Activated CD8-positive, alpha-beta memory T cell treated with anti-CD3 and anti-CD28 coated beads, Interleukin-2, amount 10 ng/mL, durations not matched to agents 7 days and 5 days (primary cell): ENCODE data around the gene EXOG. TPM values are rescaled to one million over a fixed set of nuclear protein-coding genes. Genes with fewer than 3 reads are reported as not detected.

ENCODE experiments used
- ATAC-seq: fragments of 150-1000 bp; cut with Tn5 transposase; one replicate; pipeline ENCODE4 v1.10.0; 2021; ENCODE audit warnings: moderate library complexity
- CTCF ChIA-PET: fragments of 350-600 bp; sonication (Branson Sonifier 250); formaldehyde crosslinking; loops from one replicate; lab custom pipeline; 2021; ENCODE audit warnings: antibody characterized with exemption; lab: Charles Lee
- DNase-seq: peaks from one replicate; pipeline ENCODE4 v3.0.0-alpha.2; 2020
- H3K27ac Mint-ChIP-seq: one replicate; pipeline ENCODE4 v1.8.0; 2021; ENCODE audit warnings: mild to moderate bottlenecking, mixed read lengths
- H3K27me3 Mint-ChIP-seq: one replicate; pipeline ENCODE4 v1.8.0; 2021; ENCODE audit warnings: mixed read lengths
- H3K36me3 Mint-ChIP-seq: one replicate; pipeline ENCODE4 v1.8.0; 2021; ENCODE audit warnings: mild to moderate bottlenecking, mixed read lengths
- H3K4me1 Mint-ChIP-seq: one replicate; pipeline ENCODE4 v1.8.0; 2021; ENCODE audit warnings: mixed read lengths
- H3K4me3 Mint-ChIP-seq: one replicate; pipeline ENCODE4 v1.8.0; 2021; ENCODE audit warnings: mild to moderate bottlenecking, moderate library complexity, mixed read lengths
- H3K9me3 Mint-ChIP-seq: one replicate; pipeline ENCODE4 v1.8.0; 2022; ENCODE audit warnings: low read depth, mixed read lengths
- total RNA-seq, 2 experiments: library from RNA; stranded (reverse); gene quantifications; one replicate each; pipeline ENCODE4 v1.2.3, GENCODE V29; 2021

Gene EXOG
- total RNA-seq, 2 experiments from 2014 or later = 19.7 to 23.8 TPM

- Mint-ChIP-seq H3K4me1 (no peaks in the 10 kb centered on the region), H3K4me3 (no peak overlapping the region), H3K27ac (no peak overlapping the region), H3K9me3 (no peaks in the 10 kb centered on the region), H3K27me3 (no peaks in the 10 kb centered on the region), H3K36me3 (peaks cover 3% of the 10 kb centered on the region)
- DNase-seq = peak; percentile 37
- no peak for ATAC-seq
- CTCF ChIA-PET = interaction anchor here (3.9 to 5.2 kb wide), 2 partner anchors 17 to 131 kb away, joined by 20 to 78 read pairs; partner anchors contain the start of genes EXOG and XYLB
These were observed 18.2 kb upstream of the EXOG start for GRCh38 chr3:38477839-38478450.

- ATAC-seq (no peak), DNase-seq (peak; percentile 36)
- H3K27me3 Mint-ChIP-seq = no peaks in the 10 kb centered on the region
- H3K4me1 Mint-ChIP-seq = no peaks in the 10 kb centered on the region
- H3K36me3 Mint-ChIP-seq = peaks cover 6% of the 10 kb centered on the region
- no peak overlapping the region for H3K27ac Mint-ChIP-seq
- CTCF ChIA-PET = interaction anchor here (1.4 to 5.2 kb wide), 4 partner anchors 16 to 611 kb away, joined by 3 to 78 read pairs (median 17); partner anchors contain the start of genes EXOG and XYLB
- no peak overlapping the region for H3K4me3 Mint-ChIP-seq
- H3K9me3 Mint-ChIP-seq = no peaks in the 10 kb centered on the region
These were observed 17.2 kb upstream of the EXOG start for GRCh38 chr3:38478901-38479300.

- ATAC-seq (peak; percentile 75), DNase-seq (peak; percentile 60)
- H3K4me3 Mint-ChIP-seq = no peak overlapping the region
- H3K27ac Mint-ChIP-seq = no peak overlapping the region
- no peaks in the 10 kb centered on the region for H3K4me1 Mint-ChIP-seq
- peaks cover 6% of the 10 kb centered on the region for H3K36me3 Mint-ChIP-seq
- no peaks in the 10 kb centered on the region for H3K9me3 Mint-ChIP-seq
- no peaks in the 10 kb centered on the region for H3K27me3 Mint-ChIP-seq
- CTCF ChIA-PET = interaction anchor here (0.9 to 5.2 kb wide), 19 partner anchors 9 to 611 kb away, joined by 3 to 78 read pairs (median 4); partner anchors contain the start of genes ACVR2B, EXOG and XYLB
These were observed 16.6 kb upstream of the EXOG start for GRCh38 chr3:38479431-38480092.

- no peak for DNase-seq
- no peaks in the 10 kb centered on the region for H3K9me3 Mint-ChIP-seq
- no peaks in the 10 kb centered on the region for H3K27me3 Mint-ChIP-seq
- H3K36me3 Mint-ChIP-seq = peaks cover 6% of the 10 kb centered on the region
- no peak overlapping the region for H3K4me3 Mint-ChIP-seq
- CTCF ChIA-PET = interaction anchor here (0.7 to 5.2 kb wide), 24 partner anchors 9 to 612 kb away, joined by 3 to 78 read pairs (median 3); partner anchors contain the start of genes ACVR2B, EXOG and XYLB
- no peaks in the 10 kb centered on the region for H3K4me1 Mint-ChIP-seq
- H3K27ac Mint-ChIP-seq = no peak overlapping the region
- ATAC-seq = no peak
These were observed 16.1 kb upstream of the EXOG start for GRCh38 chr3:38480093-38480445.

- ATAC-seq (no peak), DNase-seq (peak; percentile 26)
- CTCF ChIA-PET = interaction anchor here (0.7 to 5.2 kb wide), 14 partner anchors 8 to 364 kb away, joined by 3 to 78 read pairs (median 6); partner anchors contain the start of genes ACVR2B, EXOG and XYLB
- Mint-ChIP-seq H3K27ac (no peak overlapping the region), H3K36me3 (peaks cover 6% of the 10 kb centered on the region), H3K4me1 (no peaks in the 10 kb centered on the region), H3K9me3 (no peaks in the 10 kb centered on the region), H3K27me3 (no peaks in the 10 kb centered on the region), H3K4me3 (no peak overlapping the region)
These were observed 15.2 kb upstream of the EXOG start for GRCh38 chr3:38480930-38481329.

- H3K4me3 Mint-ChIP-seq = no peak overlapping the region
- peak; percentile 28 for DNase-seq
- H3K4me1 Mint-ChIP-seq = peaks cover 8% of the 10 kb centered on the region
- no peaks in the 10 kb centered on the region for H3K9me3 Mint-ChIP-seq
- H3K36me3 Mint-ChIP-seq = peaks cover 6% of the 10 kb centered on the region
- no peak overlapping the region for H3K27ac Mint-ChIP-seq
- CTCF ChIA-PET = interaction anchor here (1.0 to 5.2 kb wide), 3 partner anchors 9 to 136 kb away, joined by 3 to 78 read pairs (median 4); partner anchors contain the start of gene XYLB
- no peaks in the 10 kb centered on the region for H3K27me3 Mint-ChIP-seq
- no peak for ATAC-seq
These were observed 13.2 kb upstream of the EXOG start for GRCh38 chr3:38482951-38483350.

- Mint-ChIP-seq H3K9me3 (no peaks in the 10 kb centered on the region), H3K4me3 (no peak overlapping the region), H3K27ac (no peak overlapping the region), H3K4me1 (peaks cover 8% of the 10 kb centered on the region), H3K27me3 (no peaks in the 10 kb centered on the region), H3K36me3 (peaks cover 3% of the 10 kb centered on the region)
- DNase-seq = no peak
- CTCF ChIA-PET = interaction anchor here (0.8 kb wide), 1 partner anchor 9 kb away, joined by 3 read pairs; the partner anchor contains the start of gene EXOG
- ATAC-seq = no peak
These were observed 8.8 kb upstream of the EXOG start for GRCh38 chr3:38487323-38487722.

GRCh38 chr3:38488949-38489348 lies 7.2 kb upstream of the EXOG start:
- no peak overlapping the region for H3K27ac Mint-ChIP-seq
- H3K36me3 Mint-ChIP-seq = no peaks in the 10 kb centered on the region
- no peaks in the 10 kb centered on the region for H3K27me3 Mint-ChIP-seq
- no peak overlapping the region for H3K4me3 Mint-ChIP-seq
- DNase-seq (no peak), ATAC-seq (no peak)
- H3K9me3 Mint-ChIP-seq = no peaks in the 10 kb centered on the region
- CTCF ChIA-PET = interaction anchor here (1.0 to 1.6 kb wide), 2 partner anchors 9 to 371 kb away, joined by 4 to 6 read pairs; no protein-coding TSS in a partner anchor
- H3K4me1 Mint-ChIP-seq = peaks cover 8% of the 10 kb centered on the region

- H3K9me3 Mint-ChIP-seq = no peaks in the 10 kb centered on the region
- H3K4me1 Mint-ChIP-seq = peaks cover 8% of the 10 kb centered on the region
- H3K27me3 Mint-ChIP-seq = no peaks in the 10 kb centered on the region
- H3K36me3 Mint-ChIP-seq = no peaks in the 10 kb centered on the region
- ATAC-seq (no peak), DNase-seq (no peak)
- H3K27ac Mint-ChIP-seq = no peak overlapping the region
- no peak overlapping the region for H3K4me3 Mint-ChIP-seq
- CTCF ChIA-PET = interaction anchor here (0.7 to 1.6 kb wide), 3 partner anchors 9 to 371 kb away, joined by 3 to 5 read pairs (median 4); partner anchors contain the start of gene XYLB
These were observed 6.4 kb upstream of the EXOG start for GRCh38 chr3:38489766-38490165.

GRCh38 chr3:38490281-38491030 lies 5.7 kb upstream of the EXOG start:
- CTCF ChIA-PET = interaction anchor here (0.7 to 1.6 kb wide), 4 partner anchors 10 to 372 kb away, joined by 3 to 5 read pairs (median 4); partner anchors contain the start of gene XYLB
- no peak overlapping the region for H3K27ac Mint-ChIP-seq
- H3K9me3 Mint-ChIP-seq = no peaks in the 10 kb centered on the region

GRCh38 chr3:38491215-38491614 lies 4.9 kb upstream of the EXOG start:
- no peaks in the 10 kb centered on the region for H3K36me3 Mint-ChIP-seq
- no peaks in the 10 kb centered on the region for H3K27me3 Mint-ChIP-seq
- H3K27ac Mint-ChIP-seq = no peak overlapping the region
- ATAC-seq (no peak), DNase-seq (no peak)
- CTCF ChIA-PET = interaction anchor here (0.8 to 1.6 kb wide), 2 partner anchors 10 to 17 kb away, joined by 3 to 5 read pairs; no protein-coding TSS in a partner anchor
- peaks cover 12% of the 10 kb centered on the region for H3K4me1 Mint-ChIP-seq
- no peak overlapping the region for H3K4me3 Mint-ChIP-seq
- no peaks in the 10 kb centered on the region for H3K9me3 Mint-ChIP-seq

More at GRCh38 chr3:38490281-38491030, 5.7 kb upstream of the EXOG start:
- ATAC-seq (no peak), DNase-seq (no peak)
- H3K4me1 Mint-ChIP-seq = peaks cover 8% of the 10 kb centered on the region
- H3K36me3 Mint-ChIP-seq = no peaks in the 10 kb centered on the region
- no peaks in the 10 kb centered on the region for H3K27me3 Mint-ChIP-seq
- H3K4me3 Mint-ChIP-seq = no peak overlapping the region

GRCh38 chr3:38493031-38493430 lies 3.1 kb upstream of the EXOG start:
- no peak overlapping the region for H3K27ac Mint-ChIP-seq

More at GRCh38 chr3:38493031-38493430, 3.1 kb upstream of the EXOG start:
- no peak overlapping the region for H3K4me3 Mint-ChIP-seq
- H3K36me3 Mint-ChIP-seq = peaks cover 2% of the 10 kb centered on the region
- ATAC-seq (no peak), DNase-seq (no peak)
- no peaks in the 10 kb centered on the region for H3K27me3 Mint-ChIP-seq
- CTCF ChIA-PET = interaction anchor here (1.2 to 1.3 kb wide), 2 partner anchors 11 to 146 kb away, joined by 4 to 7 read pairs; partner anchors contain the start of gene XYLB
- H3K4me1 Mint-ChIP-seq = peaks cover 13% of the 10 kb centered on the region
- H3K9me3 Mint-ChIP-seq = no peaks in the 10 kb centered on the region
